Measurements from ENCODE around the gene RAX2. TPM values are rescaled to one million over a fixed set of nuclear protein-coding genes. Genes with fewer than 3 reads are reported as not detected.

RAX2 gene
- total and polyA plus RNA-seq, 10 of the 15 experiments (the other 5 are each of a cell fraction or from before 2014, with no cell fraction given), result not detected

GRCh38 chr19:3768748-3769099 is 3.3 kb downstream of the RAX2 start:
- no TSS peak for BruUV-seq (replicated peaks)
- ChIA-PET SMC1A (ENCODE audit: uncharacterized antibody, unreplicated experiment) (no interaction called here), RAD21 (ENCODE audit: unreplicated experiment) (no interaction called here), CTCF (interaction anchor here (1.3 kb wide), 1 partner anchor 53 kb away, joined by 3 read pairs; no protein-coding TSS in a partner anchor), POLR2A (interaction anchor here (0.6 kb wide), 1 partner anchor 8 kb away, joined by 7 read pairs; no protein-coding TSS in a partner anchor)
- Histone ChIP-seq H3K36me3 (ENCODE audit: control insufficient read depth in 2 of 2, insufficient read depth in 2 of 2, low read length in 1 of 2) (peaks cover 0 to 18% of the 10 kb centered on the region in 2 experiments; a peak in 2 of 4 replicates), H3K27me3 (replicated peaks in 1 of 2; ENCODE audit: control insufficient read depth in 2 of 2, insufficient read depth in 2 of 2, low read length in 1 of 2) (no peaks in the 10 kb centered on the region), H3K79me2 (ENCODE audit: control insufficient read depth, insufficient read depth, low read length) (no peaks in the 10 kb centered on the region), H3K4me2 (ENCODE audit: control insufficient read depth, insufficient read depth) (no peak overlapping the region), H3K9me3 (replicated peaks; ENCODE audit: control insufficient read depth, insufficient read depth, low read length) (no peaks in the 10 kb centered on the region), H3K4me3 (no peak overlapping the region), H3K4me1 (ENCODE audit: control insufficient read depth, insufficient read depth, low read length) (no peaks in the 10 kb centered on the region; the same call in 1 of the 2 replicates), H4K20me1 (ENCODE audit: control insufficient read depth, insufficient read depth) (no peaks in the 10 kb centered on the region), H3K9ac (ENCODE audit: control insufficient read depth, insufficient read depth, low read length) (no peak overlapping the region), H2AFZ (ENCODE audit: control insufficient read depth, low read depth, low read length) (no peak overlapping the region), H3K27ac (ENCODE audit: control insufficient read depth, insufficient read depth) (no peak overlapping the region)
- WGBS (ENCODE audit: insufficient coverage, insufficient replicate concordance, low lambda C conversion rate, missing lambda C conversion rate), result 74% methylated on average over 7 of the region's 7 CpGs
- intact Hi-C loops (cut with micrococcal nuclease; ENCODE audit: unreplicated experiment) (no loop called here), in situ Hi-C loops (cut with MboI) (no loop called here)
- FAIRE-seq (no peak), ATAC-seq (no peak), DNase-seq (ENCODE audit: low read depth, low spot score) (no peak)
- TF ChIP-seq, protein P1, sequence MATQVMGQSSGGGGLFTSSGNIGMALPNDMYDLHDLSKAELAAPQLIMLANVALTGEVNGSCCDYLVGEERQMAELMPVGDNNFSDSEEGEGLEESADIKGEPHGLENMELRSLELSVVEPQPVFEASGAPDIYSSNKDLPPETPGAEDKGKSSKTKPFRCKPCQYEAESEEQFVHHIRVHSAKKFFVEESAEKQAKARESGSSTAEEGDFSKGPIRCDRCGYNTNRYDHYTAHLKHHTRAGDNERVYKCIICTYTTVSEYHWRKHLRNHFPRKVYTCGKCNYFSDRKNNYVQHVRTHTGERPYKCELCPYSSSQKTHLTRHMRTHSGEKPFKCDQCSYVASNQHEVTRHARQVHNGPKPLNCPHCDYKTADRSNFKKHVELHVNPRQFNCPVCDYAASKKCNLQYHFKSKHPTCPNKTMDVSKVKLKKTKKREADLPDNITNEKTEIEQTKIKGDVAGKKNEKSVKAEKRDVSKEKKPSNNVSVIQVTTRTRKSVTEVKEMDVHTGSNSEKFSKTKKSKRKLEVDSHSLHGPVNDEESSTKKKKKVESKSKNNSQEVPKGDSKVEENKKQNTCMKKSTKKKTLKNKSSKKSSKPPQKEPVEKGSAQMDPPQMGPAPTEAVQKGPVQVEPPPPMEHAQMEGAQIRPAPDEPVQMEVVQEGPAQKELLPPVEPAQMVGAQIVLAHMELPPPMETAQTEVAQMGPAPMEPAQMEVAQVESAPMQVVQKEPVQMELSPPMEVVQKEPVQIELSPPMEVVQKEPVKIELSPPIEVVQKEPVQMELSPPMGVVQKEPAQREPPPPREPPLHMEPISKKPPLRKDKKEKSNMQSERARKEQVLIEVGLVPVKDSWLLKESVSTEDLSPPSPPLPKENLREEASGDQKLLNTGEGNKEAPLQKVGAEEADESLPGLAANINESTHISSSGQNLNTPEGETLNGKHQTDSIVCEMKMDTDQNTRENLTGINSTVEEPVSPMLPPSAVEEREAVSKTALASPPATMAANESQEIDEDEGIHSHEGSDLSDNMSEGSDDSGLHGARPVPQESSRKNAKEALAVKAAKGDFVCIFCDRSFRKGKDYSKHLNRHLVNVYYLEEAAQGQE (IDR thresholded peaks at IDR 0.05; ENCODE audit: low read depth, low read length), result no peak
- TF ChIP-seq CREM (IDR thresholded peaks at IDR 0.05; ENCODE audit: low read depth), result no peak
- TF ChIP-seq POLR2AphosphoS2 (IDR thresholded peaks at IDR 0.05; ENCODE audit: low read depth, low read length), result no peak
